Activated CD4-positive, alpha-beta T cell treated with anti-CD3 and anti-CD28 coated beads for 36 hours (primary cell): Measurements from ENCODE around the gene AK4. TPM values are rescaled to one million over a fixed set of nuclear protein-coding genes. Genes with fewer than 3 reads are reported as not detected.

Experiments
- ATAC-seq: fragments of 200-7000 bp; cut with Tn5 transposase; one replicate; pipeline ENCODE4 v1.10.0; 2021; ENCODE audit warnings: mild to moderate bottlenecking, moderate library complexity
- CTCF ChIA-PET: fragments of 350-600 bp; sonication (Branson Sonifier 250); formaldehyde crosslinking; loops from one replicate; lab custom pipeline; 2021; ENCODE audit warnings: antibody characterized with exemption; lab: Charles Lee
- POLR2A ChIA-PET: fragments of 350-600 bp; sonication (Branson Sonifier 250); formaldehyde crosslinking; loops from one replicate; lab custom pipeline; 2021; ENCODE audit warnings: antibody characterized with exemption, inconsistent platforms; lab: Charles Lee
- DNase-seq: peaks from one replicate; pipeline ENCODE4 v3.0.0-alpha.2; 2020
- H3K27ac Mint-ChIP-seq: one replicate; pipeline ENCODE4 v1.8.0; 2021; ENCODE audit warnings: mixed read lengths
- H3K27me3 Mint-ChIP-seq: one replicate; pipeline ENCODE4 v1.8.0; 2021; ENCODE audit warnings: mixed read lengths
- H3K36me3 Mint-ChIP-seq: one replicate; pipeline ENCODE4 v1.8.0; 2021; ENCODE audit warnings: low read depth, mixed read lengths
- H3K4me1 Mint-ChIP-seq: one replicate; pipeline ENCODE4 v1.8.0; 2021; ENCODE audit warnings: mixed read lengths
- H3K4me3 Mint-ChIP-seq: one replicate; pipeline ENCODE4 v1.8.0; 2021; ENCODE audit warnings: mild to moderate bottlenecking, moderate library complexity, mixed read lengths
- H3K9me3 Mint-ChIP-seq: one replicate; pipeline ENCODE4 v1.8.0; 2021; ENCODE audit warnings: low read depth, mixed read lengths
- intact Hi-C, 2 experiments: fragments of 100-400 bp; cut with DNase I in 1 of 2; cut with micrococcal nuclease in 1 of 2; formaldehyde crosslinking; loops; one replicate each; pipeline versions ENCODE4 v1.14.2 to v1.15.1; 2022 to 2024; cut with DNase I, micrococcal nuclease
- total RNA-seq, 2 experiments: library from RNA; stranded (reverse); gene quantifications; one replicate each; pipeline ENCODE4 v1.2.3, GENCODE V29; 2021

AK4 gene
- total RNA-seq, 2 experiments from 2014 or later, result 90.4 to 102 TPM

DNA sequence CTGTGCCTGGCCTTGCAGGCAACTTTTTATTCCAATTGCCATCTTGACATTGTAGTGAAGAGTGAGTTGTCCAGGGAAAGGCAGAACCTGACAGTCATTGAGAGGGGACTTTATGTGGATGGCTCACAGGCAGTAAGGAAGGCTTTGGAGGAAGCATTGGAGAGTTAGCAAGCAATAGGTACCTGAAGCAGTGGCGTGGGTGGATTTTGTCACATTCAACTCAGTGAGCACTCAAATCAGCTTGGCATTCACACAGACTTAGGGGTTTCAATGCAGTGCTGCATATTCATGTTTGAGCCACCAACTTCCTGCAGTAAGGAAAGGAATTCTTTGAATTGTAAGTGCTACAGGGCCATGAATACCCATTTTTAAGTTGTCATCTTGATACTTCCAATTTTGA lies 69.0 kb downstream of the AK4 start:
- Mint-ChIP-seq H3K4me3 (no peak overlapping the region), H3K27ac (no peak overlapping the region), H3K4me1 (peaks cover 36% of the 10 kb centered on the region), H3K36me3 (peaks cover 10% of the 10 kb centered on the region), H3K27me3 (peaks cover 2% of the 10 kb centered on the region), H3K9me3 (no peaks in the 10 kb centered on the region)
- no peak for DNase-seq
- intact Hi-C loops, result loop anchor here in 1 of 2 experiments (5.0 kb wide), 1 partner anchor 470 kb away; no protein-coding TSS in a partner anchor
- ChIA-PET CTCF (no interaction called here), POLR2A (no interaction called here)
- no peak for ATAC-seq

DNA sequence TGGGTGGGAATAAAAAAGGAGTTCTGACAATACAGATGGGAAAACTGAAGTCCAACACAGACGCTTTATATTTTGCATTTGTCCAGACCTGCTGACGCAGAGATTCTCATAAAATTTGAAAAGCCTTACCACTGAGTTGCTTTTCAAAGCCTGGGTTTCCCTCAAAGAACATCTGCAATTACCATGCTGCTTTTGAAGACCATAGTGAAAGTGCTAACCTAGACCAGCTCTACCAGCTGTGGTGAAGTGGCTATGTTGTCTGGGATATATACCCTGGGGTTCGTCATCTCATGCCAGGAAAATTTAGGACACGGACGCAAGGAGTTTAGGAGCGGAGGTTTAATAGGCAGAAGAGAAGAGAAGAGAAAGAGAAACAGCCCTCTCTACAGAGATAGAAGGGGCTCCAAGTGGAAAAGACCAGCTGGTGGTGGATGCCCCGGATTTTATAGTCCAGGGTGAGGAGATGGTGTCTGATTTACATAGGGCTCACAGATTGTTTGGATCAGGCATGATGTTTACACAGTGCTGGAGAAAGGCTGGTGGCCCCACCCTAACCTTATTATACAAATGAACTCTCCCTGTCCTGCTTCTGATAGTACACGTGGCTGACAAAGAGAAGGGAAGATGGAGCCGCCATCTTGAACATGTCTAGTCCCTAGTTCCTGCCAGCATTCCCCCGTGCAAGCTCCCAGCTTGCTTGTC lies 73.8 kb downstream of the AK4 start:
- CTCF ChIA-PET, result interaction anchor here (2.1 kb wide), 1 partner anchor 14 kb away, joined by 8 read pairs; no protein-coding TSS in a partner anchor
- peaks cover 2% of the 10 kb centered on the region for H3K27me3 Mint-ChIP-seq
- H3K4me3 Mint-ChIP-seq, result no peak overlapping the region
- peaks cover 3% of the 10 kb centered on the region for H3K4me1 Mint-ChIP-seq
- POLR2A ChIA-PET, result no interaction called here
- intact Hi-C loops, result no loop called here
- no peaks in the 10 kb centered on the region for H3K9me3 Mint-ChIP-seq
- no peak overlapping the region for H3K27ac Mint-ChIP-seq
- ATAC-seq, result no peak
- DNase-seq, result no peak
- peaks cover 20% of the 10 kb centered on the region for H3K36me3 Mint-ChIP-seq

DNA sequence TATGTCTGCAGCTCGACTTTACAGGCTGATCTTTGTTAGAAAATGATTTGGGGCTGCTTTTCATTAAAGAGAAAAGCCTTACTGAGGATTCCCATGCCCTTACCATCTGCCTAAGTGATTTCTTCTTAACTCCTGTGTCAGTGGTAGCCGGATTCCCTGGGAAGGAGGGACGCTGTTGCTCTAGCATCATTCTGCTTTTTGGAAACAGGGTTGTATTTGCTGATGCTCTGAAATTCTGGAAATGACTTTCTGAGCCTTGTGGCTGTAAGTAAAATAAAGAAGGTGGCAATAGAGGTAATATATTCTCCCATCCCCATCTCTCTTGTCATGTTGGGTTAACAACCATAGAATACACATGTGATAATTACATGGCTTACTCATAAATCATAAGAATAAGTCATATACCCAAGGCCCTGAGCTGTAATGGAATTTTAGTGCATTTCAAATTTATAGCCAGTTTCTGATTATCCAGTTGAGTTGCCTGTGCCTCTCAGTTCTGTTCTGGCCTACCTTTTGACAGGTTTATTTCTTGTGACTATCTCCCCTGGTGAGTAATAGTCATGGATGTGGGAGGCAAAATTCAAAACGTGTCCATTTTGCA lies 74.4 kb downstream of the AK4 start:
- H3K9me3 Mint-ChIP-seq, result no peaks in the 10 kb centered on the region

GRCh38 chr1:65224681-65225091 lies 76.7 kb downstream of the AK4 start:
- ATAC-seq (no peak), DNase-seq (no peak)
- peaks cover 17% of the 10 kb centered on the region for H3K36me3 Mint-ChIP-seq
- ChIA-PET POLR2A (no interaction called here), CTCF (interaction anchor here (1.0 kb wide), 1 partner anchor 235 kb away, joined by 3 read pairs; no protein-coding TSS in a partner anchor)
- intact Hi-C loops, result no loop called here
- H3K4me3 Mint-ChIP-seq, result no peak overlapping the region
- H3K4me1 Mint-ChIP-seq, result no peaks in the 10 kb centered on the region
- H3K27me3 Mint-ChIP-seq, result peaks cover 2% of the 10 kb centered on the region
- no peak overlapping the region for H3K27ac Mint-ChIP-seq
- no peaks in the 10 kb centered on the region for H3K9me3 Mint-ChIP-seq

More for the DNA sequence above, 74.4 kb downstream of the AK4 start:
- no peak for ATAC-seq
- Mint-ChIP-seq H3K27me3 (peaks cover 2% of the 10 kb centered on the region), H3K27ac (no peak overlapping the region), H3K36me3 (peaks cover 20% of the 10 kb centered on the region), H3K4me1 (no peaks in the 10 kb centered on the region), H3K4me3 (no peak overlapping the region)
- ChIA-PET CTCF (interaction anchor here (2.1 kb wide), 1 partner anchor 13 kb away, joined by 8 read pairs; no protein-coding TSS in a partner anchor), POLR2A (no interaction called here)
- no peak for DNase-seq
- intact Hi-C loops, result no loop called here

DNA sequence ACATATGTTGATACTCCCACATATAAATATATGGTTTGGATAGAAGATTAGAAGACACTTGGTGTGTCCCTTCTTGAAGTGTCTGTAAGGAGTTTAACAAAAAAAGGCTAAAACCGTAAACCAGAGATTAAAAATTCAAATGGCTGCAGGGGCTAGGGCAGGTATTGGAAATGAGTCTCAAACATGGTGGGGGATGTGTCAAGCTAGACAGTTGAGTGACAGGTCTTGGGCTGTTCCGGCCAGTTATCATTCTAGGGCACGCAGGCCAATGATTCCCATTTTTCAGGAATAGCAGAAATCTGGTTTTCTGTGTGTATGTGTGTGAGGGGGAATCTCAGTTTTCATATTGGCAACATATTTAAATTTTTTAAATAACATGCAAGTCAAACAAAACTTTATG lies 77.2 kb downstream of the AK4 start:
- no peaks in the 10 kb centered on the region for H3K9me3 Mint-ChIP-seq
- ChIA-PET CTCF (no interaction called here), POLR2A (no interaction called here)
- H3K4me1 Mint-ChIP-seq, result peaks cover 4% of the 10 kb centered on the region
- intact Hi-C loops, result no loop called here
- H3K4me3 Mint-ChIP-seq, result no peak overlapping the region
- DNase-seq (no peak), ATAC-seq (no peak)
- H3K27ac Mint-ChIP-seq, result no peak overlapping the region
- H3K36me3 Mint-ChIP-seq, result peaks cover 16% of the 10 kb centered on the region
- H3K27me3 Mint-ChIP-seq, result peaks cover 2% of the 10 kb centered on the region

DNA sequence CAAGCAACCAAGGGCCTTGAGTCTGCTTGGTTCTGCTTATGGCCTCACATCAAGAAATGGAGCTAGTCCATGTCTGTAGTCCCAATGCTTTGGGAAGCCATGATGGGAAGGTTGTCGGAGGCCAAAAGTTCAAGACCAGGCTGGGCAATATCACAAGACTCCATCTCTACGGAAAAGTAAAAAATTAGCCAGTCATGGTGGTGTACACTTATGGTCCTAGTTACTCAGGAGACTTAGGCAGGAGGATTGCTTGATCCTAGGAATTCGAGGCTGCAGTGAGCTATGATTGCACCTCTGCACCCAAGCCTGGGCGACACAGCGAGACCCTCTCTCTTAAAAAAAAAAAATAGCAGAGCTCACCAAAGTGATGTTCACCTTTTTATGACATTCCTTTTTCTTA lies 81.2 kb downstream of the AK4 start:
- peaks cover 23% of the 10 kb centered on the region for H3K4me1 Mint-ChIP-seq
- peaks cover 14% of the 10 kb centered on the region for H3K36me3 Mint-ChIP-seq
- intact Hi-C loops, result no loop called here
- CTCF ChIA-PET, result interaction anchor here (1.1 to 1.5 kb wide), 2 partner anchors 14 to 459 kb away, joined by 4 to 5 read pairs; no protein-coding TSS in a partner anchor
- peaks cover 5% of the 10 kb centered on the region for H3K27me3 Mint-ChIP-seq
- POLR2A ChIA-PET, result interaction anchor here (0.6 kb wide), 1 partner anchor 14 kb away, joined by 7 read pairs; no protein-coding TSS in a partner anchor
- DNase-seq (no peak), ATAC-seq (no peak)
- H3K4me3 Mint-ChIP-seq, result no peak overlapping the region
- H3K9me3 Mint-ChIP-seq, result no peaks in the 10 kb centered on the region
- H3K27ac Mint-ChIP-seq, result no peak overlapping the region

DNA sequence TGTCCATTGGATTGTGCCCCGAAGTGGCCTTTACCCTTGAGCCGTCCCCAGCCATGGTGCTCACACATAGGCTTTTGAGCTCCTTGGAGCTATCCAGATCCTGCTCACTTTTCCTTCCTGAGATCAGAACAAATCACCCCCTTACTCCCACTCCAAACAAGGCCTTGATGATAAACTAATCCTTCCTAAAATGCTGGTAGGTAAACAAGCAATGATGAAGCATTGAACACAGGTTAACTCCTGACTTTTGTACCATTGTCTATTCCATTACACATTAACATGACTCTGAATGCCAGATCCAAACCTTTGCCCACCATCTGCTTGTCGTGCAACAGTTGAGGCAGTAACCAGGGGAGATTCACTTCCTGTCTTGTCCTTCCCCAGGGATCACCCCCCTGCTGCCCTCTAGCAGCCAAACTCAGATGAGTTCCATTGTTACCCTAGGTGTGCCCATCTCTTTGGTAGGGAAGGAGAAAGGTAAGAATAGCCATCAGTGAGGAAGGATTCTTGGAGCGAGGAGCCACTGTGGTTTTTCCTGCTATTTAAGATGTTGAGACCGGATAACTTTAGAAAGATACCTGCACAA lies 81.8 kb downstream of the AK4 start:
- peaks cover 23% of the 10 kb centered on the region for H3K4me1 Mint-ChIP-seq
- CTCF ChIA-PET, result interaction anchor here (1.0 to 1.5 kb wide), 3 partner anchors 14 to 458 kb away, joined by 4 to 5 read pairs (median 4); no protein-coding TSS in a partner anchor
- H3K9me3 Mint-ChIP-seq, result no peaks in the 10 kb centered on the region
- ATAC-seq (no peak), DNase-seq (no peak)
- peaks cover 5% of the 10 kb centered on the region for H3K27me3 Mint-ChIP-seq
- H3K4me3 Mint-ChIP-seq, result no peak overlapping the region
- H3K27ac Mint-ChIP-seq, result no peak overlapping the region
- intact Hi-C loops, result no loop called here
- H3K36me3 Mint-ChIP-seq, result peaks cover 11% of the 10 kb centered on the region
- POLR2A ChIA-PET, result interaction anchor here (0.6 kb wide), 1 partner anchor 14 kb away, joined by 7 read pairs; no protein-coding TSS in a partner anchor

DNA sequence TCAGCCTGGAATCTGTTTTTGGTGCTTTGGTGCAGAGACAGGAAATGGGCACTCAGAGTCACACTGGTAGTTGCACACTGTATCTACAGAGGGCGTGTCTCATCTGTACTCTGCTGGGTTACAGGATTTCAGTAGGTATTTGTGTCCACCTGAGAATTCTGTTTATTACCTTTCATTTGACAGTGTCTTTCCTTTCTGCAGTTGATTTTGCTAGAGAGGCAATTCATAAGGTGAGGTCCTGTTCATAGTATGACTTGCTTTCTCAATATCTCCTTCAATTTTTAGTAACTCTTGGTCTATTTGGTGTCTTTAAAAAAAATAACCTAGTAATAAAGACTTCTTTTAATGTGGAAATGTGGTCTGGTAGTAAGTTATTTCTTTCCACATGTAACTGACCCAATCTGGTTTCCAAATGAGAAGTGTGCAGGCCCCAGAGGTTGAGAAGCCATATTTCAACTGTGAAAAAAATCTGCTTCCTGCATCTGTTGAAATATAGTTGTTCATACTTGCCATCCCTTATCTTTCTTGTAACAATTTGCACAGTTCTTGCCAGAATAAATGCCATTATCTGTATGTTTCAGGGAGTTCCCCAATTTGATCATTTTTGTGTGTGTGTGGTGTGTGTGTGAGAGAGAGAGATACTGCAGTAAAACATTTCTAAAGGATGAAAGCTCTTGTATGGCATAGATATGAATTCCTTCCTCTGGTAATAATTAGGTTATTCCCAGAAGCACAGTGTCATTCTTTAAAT lies 82.9 kb downstream of the AK4 start:
- ChIA-PET POLR2A (no interaction called here), CTCF (interaction anchor here (0.6 to 2.0 kb wide), 9 partner anchors 15 to 975 kb away, joined by 3 to 11 read pairs (median 4); no protein-coding TSS in a partner anchor)
- H3K4me3 Mint-ChIP-seq, result no peak overlapping the region
- H3K4me1 Mint-ChIP-seq, result peaks cover 23% of the 10 kb centered on the region
- H3K27ac Mint-ChIP-seq, result no peak overlapping the region
- DNase-seq (no peak), ATAC-seq (peak; percentile 84)
- H3K9me3 Mint-ChIP-seq, result peaks cover 2% of the 10 kb centered on the region
- peaks cover 6% of the 10 kb centered on the region for H3K36me3 Mint-ChIP-seq
- peaks cover 5% of the 10 kb centered on the region for H3K27me3 Mint-ChIP-seq
- intact Hi-C loops, result loop anchor here in 1 of 2 experiments (1.0 kb wide), 1 partner anchor 581 kb away; no protein-coding TSS in a partner anchor

- no peak overlapping the region for H3K27ac Mint-ChIP-seq
- CTCF ChIA-PET, result interaction anchor here (0.6 to 2.0 kb wide), 11 partner anchors 17 to 997 kb away, joined by 3 to 11 read pairs (median 4); no protein-coding TSS in a partner anchor
- POLR2A ChIA-PET, result no interaction called here
- H3K27me3 Mint-ChIP-seq, result peaks cover 7% of the 10 kb centered on the region
- peaks cover 23% of the 10 kb centered on the region for H3K4me1 Mint-ChIP-seq
- DNase-seq (no peak), ATAC-seq (no peak)
- H3K9me3 Mint-ChIP-seq, result peaks cover 7% of the 10 kb centered on the region
- intact Hi-C loops, result loop anchor here in 1 of 2 experiments (1.0 kb wide), 1 partner anchor 580 kb away; no protein-coding TSS in a partner anchor
- H3K36me3 Mint-ChIP-seq, result peaks cover 4% of the 10 kb centered on the region
- H3K4me3 Mint-ChIP-seq, result no peak overlapping the region
Measured at GRCh38 chr1:65231718-65232330, 83.8 kb downstream of the AK4 start.

DNA sequence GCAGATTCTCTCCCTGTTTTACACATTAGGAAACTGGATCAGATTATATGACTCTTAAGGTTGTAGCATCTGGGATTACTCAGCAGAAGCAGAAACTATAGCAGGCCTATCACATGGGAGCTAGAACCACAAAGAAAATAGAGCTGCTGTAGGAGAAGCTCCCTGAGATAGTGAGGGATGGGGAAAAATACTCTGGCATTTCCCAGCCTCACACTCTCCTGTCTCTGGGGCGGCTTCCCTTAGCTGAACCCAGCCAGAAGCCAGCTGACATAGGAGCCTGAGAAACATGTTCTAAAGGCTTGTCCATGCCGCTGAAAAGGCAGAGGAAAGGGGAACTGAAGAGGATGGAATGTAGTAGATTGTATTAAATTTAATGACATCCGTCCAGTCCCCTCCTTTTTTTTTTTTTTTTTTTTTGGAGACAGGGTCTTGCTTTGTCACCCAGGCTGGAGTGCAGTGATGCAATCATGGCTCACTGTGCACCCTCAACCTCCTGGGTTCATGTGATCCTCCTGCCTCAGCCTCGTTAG lies 84.5 kb downstream of the AK4 start:
- no peak for DNase-seq
- peaks cover 7% of the 10 kb centered on the region for H3K27me3 Mint-ChIP-seq
- intact Hi-C loops, result no loop called here
- H3K36me3 Mint-ChIP-seq, result peaks cover 4% of the 10 kb centered on the region
- no peak overlapping the region for H3K27ac Mint-ChIP-seq
- ATAC-seq, result no peak
- peaks cover 23% of the 10 kb centered on the region for H3K4me1 Mint-ChIP-seq
- H3K4me3 Mint-ChIP-seq, result no peak overlapping the region
- CTCF ChIA-PET, result interaction anchor here (0.6 to 2.0 kb wide), 8 partner anchors 18 to 997 kb away, joined by 3 to 11 read pairs (median 4); no protein-coding TSS in a partner anchor
- POLR2A ChIA-PET, result interaction anchor here (0.6 kb wide), 1 partner anchor 188 kb away, joined by 3 read pairs; the partner anchor contains the start of genes LEPR and LEPROT
- peaks cover 7% of the 10 kb centered on the region for H3K9me3 Mint-ChIP-seq
